Activated CD4-positive, alpha-beta T cell treated with anti-CD3 and anti-CD28 coated beads for 1 hour (primary cell): ENCODE measurements around the gene FAM168A.

Source experiments
- DNase-seq: peaks from one replicate; pipeline ENCODE4 v3.0.0-alpha.2; 2020

Gene FAM168A

DNA sequence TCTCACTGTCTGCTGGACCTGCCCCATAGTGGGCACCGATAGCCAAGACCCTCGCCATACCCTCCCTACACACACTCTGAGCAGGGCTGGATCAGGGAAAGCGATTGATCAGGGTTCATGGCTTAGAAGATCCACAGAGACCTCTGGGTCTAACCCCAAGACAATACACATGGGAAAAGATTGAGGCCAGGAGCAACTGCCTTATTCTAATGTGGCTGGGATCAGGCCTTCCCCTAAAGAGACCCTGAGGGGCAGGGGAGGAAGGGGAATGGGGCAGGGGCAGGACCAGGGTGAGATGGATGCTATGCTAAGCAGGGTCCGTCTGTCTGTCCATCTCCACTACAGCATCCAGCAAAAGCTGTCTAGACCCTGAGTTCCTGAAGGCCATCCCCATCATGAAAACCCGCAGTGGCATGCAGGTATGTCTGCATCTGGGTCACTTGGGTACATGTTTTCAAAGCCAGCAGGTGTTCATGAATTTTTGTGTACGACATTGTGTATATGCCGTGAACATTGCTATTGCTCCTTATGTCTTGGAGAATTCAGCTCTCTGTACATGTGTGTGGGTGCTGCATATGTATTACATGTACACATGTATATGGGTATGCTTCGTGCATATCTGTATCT, 237.1 kb downstream of the FAM168A start:
- no peak for DNase-seq

DNA sequence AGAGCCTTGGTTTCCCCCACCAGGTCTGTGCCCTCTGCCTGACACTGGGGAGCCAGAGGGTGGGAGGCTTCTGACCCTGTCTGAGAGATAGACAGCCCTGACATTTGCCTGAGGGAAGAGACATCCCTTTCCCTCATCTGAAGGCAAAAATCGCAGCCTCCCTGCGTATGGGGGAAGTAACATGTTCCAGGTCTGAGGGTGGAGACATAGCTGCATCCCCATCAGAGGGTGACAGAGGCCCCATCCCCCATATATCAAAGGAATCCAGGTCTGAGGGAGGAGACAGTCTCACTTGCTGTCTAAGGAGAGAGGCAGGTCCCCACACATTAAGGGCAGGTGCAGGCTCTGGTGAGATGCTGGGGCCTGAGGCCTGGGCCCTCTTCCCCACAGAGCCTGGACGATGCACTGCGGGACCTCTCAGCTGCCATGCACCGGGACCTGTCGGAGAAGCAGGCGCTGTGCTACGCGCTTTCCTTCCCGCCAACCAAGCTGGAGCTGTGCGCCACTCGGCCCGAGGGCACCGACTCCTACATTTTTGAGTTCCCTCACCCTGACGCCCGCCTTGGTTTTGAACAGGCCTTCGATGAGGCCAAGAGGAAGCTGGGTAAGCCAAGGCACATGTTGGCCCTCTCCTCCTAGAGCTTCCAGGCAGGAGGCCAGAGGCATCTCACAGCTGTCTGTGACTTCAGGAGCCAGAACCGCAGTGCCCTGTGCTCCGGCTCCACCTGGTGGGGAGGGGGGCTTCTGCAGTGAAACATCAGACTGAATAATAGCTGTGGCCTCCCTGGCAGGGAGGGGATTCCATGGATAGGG, 237.8 kb downstream of the FAM168A start:
- no peak for DNase-seq

GRCh38 chr11:73359341-73359740, 238.6 kb downstream of the FAM168A start:
- no peak for DNase-seq

DNA sequence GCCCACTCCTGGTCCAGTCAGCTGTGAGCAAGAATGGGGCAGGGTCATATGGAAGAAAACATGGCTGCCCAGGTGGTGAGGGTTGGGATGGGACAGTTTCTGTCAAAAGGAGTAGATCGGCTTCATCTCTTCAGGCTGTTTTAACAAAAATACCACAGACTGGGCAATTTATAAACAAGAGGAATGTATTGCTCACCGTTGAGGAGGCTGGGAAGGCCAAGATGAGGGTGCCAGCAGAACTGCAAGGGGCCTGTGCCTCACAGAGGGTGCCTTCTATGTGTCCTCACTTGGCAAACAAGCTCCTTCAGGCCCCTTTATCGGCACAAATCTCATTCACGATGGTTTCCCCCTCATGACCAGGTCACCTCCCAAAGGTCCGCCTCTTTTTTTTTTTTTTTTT, 239.8 kb downstream of the FAM168A start:
- DNase-seq: no peak

DNA sequence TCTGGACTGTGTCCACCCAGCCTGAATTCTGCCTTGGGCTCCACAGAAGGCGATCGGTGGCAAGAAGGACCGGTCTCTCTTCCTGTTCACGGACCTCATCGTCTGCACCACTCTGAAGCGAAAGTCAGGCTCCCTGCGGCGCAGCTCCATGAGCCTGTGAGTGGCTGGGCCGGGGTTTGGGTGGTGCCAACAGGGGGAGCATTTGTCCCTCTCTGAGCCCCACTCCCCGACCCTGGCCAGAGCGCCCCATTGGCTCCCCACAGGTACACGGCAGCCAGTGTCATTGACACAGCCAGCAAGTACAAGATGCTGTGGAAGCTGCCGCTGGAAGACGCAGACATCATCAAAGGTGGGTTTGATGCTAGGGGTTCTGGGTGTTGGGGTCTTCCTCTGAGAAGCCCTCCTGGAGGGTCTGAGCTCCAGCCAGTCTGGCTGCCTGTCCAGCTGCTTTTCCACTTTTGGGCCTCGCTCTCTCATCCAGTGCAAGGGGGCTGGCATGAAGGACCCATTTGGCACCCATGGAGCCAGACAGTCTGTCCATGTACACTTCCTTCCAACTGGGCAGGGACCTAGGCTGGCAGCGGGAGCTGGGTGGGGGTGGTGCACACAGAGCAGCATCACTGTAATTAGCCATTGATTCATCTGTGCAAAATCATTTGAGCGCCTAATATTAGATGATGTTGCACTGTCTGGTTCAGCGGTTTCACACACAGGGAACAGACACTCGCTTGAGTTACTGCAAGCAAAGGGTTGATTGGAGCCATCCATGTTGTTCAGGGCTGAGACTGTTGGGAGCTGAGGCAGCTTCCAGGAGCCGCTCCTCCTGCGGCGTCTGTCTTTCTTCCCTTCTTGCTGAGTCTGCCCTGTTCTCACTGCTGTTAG, 240.7 kb downstream of the FAM168A start:
- DNase-seq: no peak

- no peak for DNase-seq
These were observed 242.8 kb downstream of the FAM168A start for GRCh38 chr11:73355109-73355508.

DNA sequence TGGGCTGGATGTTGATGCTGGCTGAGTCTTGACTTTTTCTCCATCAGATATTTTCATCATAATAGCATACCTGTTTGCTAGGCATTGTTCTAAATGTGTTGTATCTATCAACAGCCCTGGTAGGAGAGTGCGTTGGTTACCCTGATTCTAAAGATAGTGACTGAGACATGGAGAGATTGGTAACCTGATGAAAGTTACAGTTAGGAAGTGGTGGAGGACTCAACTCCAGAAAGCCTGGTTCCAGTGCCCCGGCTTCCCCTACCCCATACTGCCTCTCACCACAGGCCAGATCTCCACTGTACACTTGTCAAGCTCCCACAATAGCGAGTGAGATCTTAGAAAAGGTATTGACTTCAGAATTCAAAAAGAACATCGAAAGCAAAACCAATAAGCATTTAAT, 244.5 kb downstream of the FAM168A start:
- DNase-seq: no peak

- DNase-seq: peak; percentile 48
These were observed 246.8 kb downstream of the FAM168A start for GRCh38 chr11:73350908-73351636.
